Smooth muscle cell (in vitro differentiated cells): ENCODE measurements around the gene IL36B. TPM values are rescaled to one million over a fixed set of nuclear protein-coding genes. Genes with fewer than 3 reads are reported as not detected.

Source experiments
- DNase-seq: peaks from one replicate; lab custom pipeline; 2025; ENCODE audit not compliant: unreplicated experiment; lab: John Stamatoyannopoulos, UW
- H2AFZ ChIP-seq: fragments of 200-600 bp; sonication (generic); 2 replicates; pipeline ENCODE4 v1.6.0; 2016; ENCODE audit warnings: antibody characterized with exemption, low read depth, mild to moderate bottlenecking
- H3F3A ChIP-seq: fragments of 200-600 bp; sonication (generic); 2 replicates; pipeline ENCODE4 v1.6.0; 2017; ENCODE audit warnings: antibody characterized with exemption, low read depth
- H3K27ac ChIP-seq: fragments of 200-600 bp; sonication (generic); 2 replicates; pipeline ENCODE4 v1.5.1; 2016; ENCODE audit warnings: low read depth, mild to moderate bottlenecking
- H3K27me3 ChIP-seq: fragments of 200-600 bp; sonication (generic); 2 replicates; pipeline ENCODE4 v1.6.1; 2016; ENCODE audit warnings: low read depth, mild to moderate bottlenecking
- H3K36me3 ChIP-seq: fragments of 200-600 bp; sonication (generic); 2 replicates; pipeline ENCODE4 v1.5.1; 2016; ENCODE audit warnings: low read depth
- H3K4me1 ChIP-seq: fragments of 200-600 bp; sonication (generic); 2 replicates; pipeline ENCODE4 v1.5.1; 2016; ENCODE audit warnings: low read depth
- H3K4me2 ChIP-seq: fragments of 200-600 bp; sonication (generic); 2 replicates; pipeline ENCODE4 v1.6.0; 2016; ENCODE audit warnings: mild to moderate bottlenecking
- H3K4me3 ChIP-seq: fragments of 200-600 bp; sonication (generic); 2 replicates; pipeline ENCODE4 v1.5.1; 2016; ENCODE audit warnings: mild to moderate bottlenecking
- H3K79me2 ChIP-seq: fragments of 200-600 bp; sonication (generic); 2 replicates; pipeline ENCODE4 v1.6.0; 2016; ENCODE audit warnings: low read depth, mild to moderate bottlenecking
- H3K9ac ChIP-seq: fragments of 200-600 bp; sonication (generic); 2 replicates; pipeline ENCODE4 v1.6.0; 2016; ENCODE audit warnings: low read depth
- H3K9me3 ChIP-seq: fragments of 200-600 bp; sonication (generic); replicated peaks from 2 replicates; pipeline ENCODE4 v1.5.1; 2016; ENCODE audit warnings: low read depth
- H4K20me1 ChIP-seq: fragments of 200-600 bp; sonication (generic); 2 replicates; pipeline ENCODE4 v1.6.0; 2016; ENCODE audit warnings: low read depth
- WGBS: methylation state at CpG from one replicate; pipeline ENCODE4 v1.1.7; 2016; ENCODE audit warnings: low lambda C conversion rate; 5-methylcytosine and 5-hydroxymethylcytosine counted together
- polyA plus RNA-seq: library from polyadenylated mRNA; unstranded; fragments of >200 nt; fragmentation: Nextera tagmentation; extraction: Ambion mirVana; gene quantifications from 2 replicates; pipeline ENCODE4 v1.2.1, GENCODE V29; 2016
- total RNA-seq: library from RNA; depleted of rRNA; stranded (reverse); fragments of >200 nt; gene quantifications from 2 replicates; pipeline ENCODE4 v1.2.3, GENCODE V29; 2014
- TF ChIP-seq, protein P1 (sequence below): fragments of 200-600 bp; sonication (generic); IDR thresholded peaks from 2 replicates; pipeline ENCODE4 v1.5.1; 2017; ENCODE audit warnings: borderline replicate concordance, mild to moderate bottlenecking, antibody characterized with exemption; ENCODE audit not compliant: insufficient read depth, poor library complexity, severe bottlenecking

The IL36B gene
- total and polyA plus RNA-seq, 2 experiments from 2014 or later = not detected

DNA sequence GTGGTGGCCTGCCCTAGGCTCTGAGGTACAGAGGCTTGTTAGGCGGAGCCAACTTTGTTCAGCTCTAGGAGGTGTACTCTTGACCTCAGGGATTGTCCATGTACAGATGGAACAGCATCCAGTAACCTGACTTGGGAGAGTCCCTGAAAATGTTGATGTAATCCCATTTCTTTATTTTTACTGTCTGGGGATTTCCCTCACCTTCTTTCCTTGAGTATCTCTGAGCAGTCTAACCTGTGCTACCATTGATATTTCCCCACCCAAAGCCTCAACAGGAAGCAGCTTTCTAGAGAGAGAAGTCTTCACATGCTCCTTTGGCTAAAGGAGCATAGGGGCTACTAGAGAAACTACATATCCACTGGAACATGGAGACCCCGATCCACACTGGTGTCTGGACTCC is 37.0 kb downstream of the IL36B start:
- H4K20me1 ChIP-seq = no peaks in the 10 kb centered on the region
- WGBS = 82% methylated on average over 2 of the region's 2 CpGs
- no peak overlapping the region for H3K9ac ChIP-seq
- peaks cover 6% of the 10 kb centered on the region for H3K27me3 ChIP-seq
- TF ChIP-seq, protein P1, sequence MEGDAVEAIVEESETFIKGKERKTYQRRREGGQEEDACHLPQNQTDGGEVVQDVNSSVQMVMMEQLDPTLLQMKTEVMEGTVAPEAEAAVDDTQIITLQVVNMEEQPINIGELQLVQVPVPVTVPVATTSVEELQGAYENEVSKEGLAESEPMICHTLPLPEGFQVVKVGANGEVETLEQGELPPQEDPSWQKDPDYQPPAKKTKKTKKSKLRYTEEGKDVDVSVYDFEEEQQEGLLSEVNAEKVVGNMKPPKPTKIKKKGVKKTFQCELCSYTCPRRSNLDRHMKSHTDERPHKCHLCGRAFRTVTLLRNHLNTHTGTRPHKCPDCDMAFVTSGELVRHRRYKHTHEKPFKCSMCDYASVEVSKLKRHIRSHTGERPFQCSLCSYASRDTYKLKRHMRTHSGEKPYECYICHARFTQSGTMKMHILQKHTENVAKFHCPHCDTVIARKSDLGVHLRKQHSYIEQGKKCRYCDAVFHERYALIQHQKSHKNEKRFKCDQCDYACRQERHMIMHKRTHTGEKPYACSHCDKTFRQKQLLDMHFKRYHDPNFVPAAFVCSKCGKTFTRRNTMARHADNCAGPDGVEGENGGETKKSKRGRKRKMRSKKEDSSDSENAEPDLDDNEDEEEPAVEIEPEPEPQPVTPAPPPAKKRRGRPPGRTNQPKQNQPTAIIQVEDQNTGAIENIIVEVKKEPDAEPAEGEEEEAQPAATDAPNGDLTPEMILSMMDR = no peak
- no peak overlapping the region for H3K4me3 ChIP-seq
- no peaks in the 10 kb centered on the region for H3K79me2 ChIP-seq
- H3K9me3 ChIP-seq = no peaks in the 10 kb centered on the region
- DNase-seq = no peak
- no peak overlapping the region for H3K27ac ChIP-seq
- no peaks in the 10 kb centered on the region for H3K36me3 ChIP-seq
- no peaks in the 10 kb centered on the region for H3F3A ChIP-seq
- H3K4me2 ChIP-seq = no peak overlapping the region
- H3K4me1 ChIP-seq = no peaks in the 10 kb centered on the region
- H2AFZ ChIP-seq = no peak overlapping the region

DNA sequence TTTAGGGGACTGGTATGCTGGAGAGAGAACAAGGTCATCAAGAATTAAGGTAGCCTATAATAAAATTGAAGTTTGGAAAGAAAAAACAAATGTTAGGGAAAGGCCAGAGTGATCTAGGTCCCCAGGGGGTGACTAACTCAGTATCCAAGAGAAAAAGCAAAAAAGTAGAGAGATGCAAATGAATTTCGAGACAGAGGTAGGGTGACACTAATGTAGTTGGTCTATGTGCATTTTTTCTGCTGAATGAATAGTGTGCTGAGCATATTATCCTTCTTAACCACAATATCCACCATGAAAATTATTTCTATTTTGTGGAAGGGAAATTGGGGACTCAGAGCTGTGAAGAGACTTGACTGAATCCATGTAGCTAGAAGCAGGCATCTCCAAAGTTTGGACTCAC is 37.6 kb downstream of the IL36B start:
- Histone ChIP-seq H4K20me1 (no peaks in the 10 kb centered on the region), H3K27me3 (peaks cover 6% of the 10 kb centered on the region), H3K4me2 (no peak overlapping the region), H3K27ac (no peak overlapping the region), H2AFZ (no peak overlapping the region), H3F3A (no peaks in the 10 kb centered on the region), H3K79me2 (no peaks in the 10 kb centered on the region), H3K4me3 (no peak overlapping the region), H3K9me3 (no peaks in the 10 kb centered on the region), H3K9ac (no peak overlapping the region), H3K36me3 (no peaks in the 10 kb centered on the region), H3K4me1 (no peaks in the 10 kb centered on the region)
- TF ChIP-seq, protein P1 = no peak
- 67% methylated on average over 1 of the region's 1 CpG for WGBS
- DNase-seq = no peak

DNA sequence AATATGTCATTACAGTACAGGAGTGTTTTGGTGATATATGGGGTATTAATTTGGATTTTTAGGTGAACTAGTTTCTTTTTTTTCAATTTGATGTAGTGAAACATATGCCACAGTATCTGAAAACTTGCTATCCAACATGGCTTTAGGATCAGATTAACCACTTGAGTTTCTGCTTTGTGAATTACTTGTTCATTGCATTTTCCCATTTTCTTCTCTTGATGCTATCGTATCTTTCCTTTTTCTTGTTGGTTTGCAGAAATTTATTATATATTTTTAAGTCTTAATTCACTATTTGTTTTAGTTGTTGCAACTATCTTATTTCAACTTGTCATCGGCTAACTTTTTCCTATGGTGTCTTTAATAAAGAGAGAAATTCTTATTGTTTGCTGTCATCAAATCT is 38.6 kb downstream of the IL36B start:
- WGBS = 95% methylated on average over 2 of the region's 2 CpGs
- Histone ChIP-seq H3K79me2 (no peaks in the 10 kb centered on the region), H3K36me3 (no peaks in the 10 kb centered on the region), H3F3A (no peaks in the 10 kb centered on the region), H3K9me3 (no peaks in the 10 kb centered on the region), H2AFZ (no peak overlapping the region), H4K20me1 (no peaks in the 10 kb centered on the region), H3K4me3 (no peak overlapping the region), H3K9ac (no peak overlapping the region), H3K27me3 (peaks cover 6% of the 10 kb centered on the region), H3K4me1 (no peaks in the 10 kb centered on the region), H3K27ac (no peak overlapping the region), H3K4me2 (no peak overlapping the region)
- no peak for DNase-seq
- TF ChIP-seq, protein P1 = no peak

DNA sequence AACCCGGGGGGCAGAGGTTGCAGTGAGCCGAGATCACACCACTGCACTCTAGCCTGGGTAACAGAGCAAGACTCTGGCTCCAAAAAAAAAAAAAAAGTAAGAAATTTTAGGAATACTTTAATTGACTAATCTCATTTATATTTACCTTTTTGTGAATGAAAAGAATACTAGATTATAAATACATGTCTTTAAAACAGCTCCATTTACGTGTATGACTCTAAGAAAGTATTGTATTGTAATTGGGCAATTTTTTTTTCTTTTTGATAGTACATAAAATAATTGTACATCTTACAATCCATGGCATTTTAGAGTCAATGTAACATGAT is 39.4 kb downstream of the IL36B start:
- Histone ChIP-seq H3K9me3 (no peaks in the 10 kb centered on the region), H3K36me3 (no peaks in the 10 kb centered on the region), H3K27me3 (peaks cover 6% of the 10 kb centered on the region), H3K4me1 (no peaks in the 10 kb centered on the region), H2AFZ (no peak overlapping the region), H3K4me2 (no peak overlapping the region), H4K20me1 (no peaks in the 10 kb centered on the region), H3K79me2 (no peaks in the 10 kb centered on the region), H3K27ac (no peak overlapping the region), H3K9ac (no peak overlapping the region), H3K4me3 (no peak overlapping the region), H3F3A (no peaks in the 10 kb centered on the region)
- TF ChIP-seq, protein P1 = no peak
- DNase-seq = no peak
- 79% methylated on average over 3 of the region's 3 CpGs for WGBS
